GM12875 (cell line): Measurements from ENCODE around the gene C20orf204.

Experiments used
- H3K4me3 ChIP-seq: one replicate; pipeline ENCODE4 v1.5.1; 2011; ENCODE audit warnings: low read depth, low read length, control low read depth
- CTCF ChIP-seq: IDR thresholded peaks from 2 replicates; pipeline ENCODE4 v1.5.1; 2011; ENCODE audit warnings: low read depth, mild to moderate bottlenecking, control low read depth, inconsistent platforms, low read length, moderate library complexity, borderline replicate concordance; ENCODE audit not compliant: insufficient read depth

Gene C20orf204

GRCh38 chr20:64029293-64030117 lies 6.5 kb upstream of the C20orf204 start:
- no peak overlapping the region for H3K4me3 ChIP-seq
- TF ChIP-seq CTCF = no peak

GRCh38 chr20:64030371-64031134 lies 5.4 kb upstream of the C20orf204 start:
- no peak overlapping the region for H3K4me3 ChIP-seq
- no peak for TF ChIP-seq CTCF

GRCh38 chr20:64031822-64032314 lies 4.1 kb upstream of the C20orf204 start:
- TF ChIP-seq CTCF = no peak
- H3K4me3 ChIP-seq = no peak overlapping the region

- no peak overlapping the region for H3K4me3 ChIP-seq
- TF ChIP-seq CTCF = no peak
Observed at GRCh38 chr20:64032706-64033624, 3.0 kb upstream of the C20orf204 start.

- TF ChIP-seq CTCF = no peak
- H3K4me3 ChIP-seq = no peak overlapping the region
Observed at GRCh38 chr20:64033981-64034493, 1.9 kb upstream of the C20orf204 start.

- H3K4me3 ChIP-seq = no peak overlapping the region
- TF ChIP-seq CTCF = no peak
Observed at GRCh38 chr20:64035066-64035932, 683 bp upstream of the C20orf204 start.
